Neural progenitor cell (in vitro differentiated cells): Measurements from ENCODE around the gene VWA2. TPM values are rescaled to one million over a fixed set of nuclear protein-coding genes. Genes with fewer than 3 reads are reported as not detected.
A peak's percentile ranks its signal among the peaks of the same experiment; 100 is the strongest.
"Not testable (repeated sequence)": the region's sequence is repeated elsewhere in the genome, so short reads cannot be mapped to it uniquely, and the experiment has no call there.

Experiments used
- DNase-seq: peaks from one replicate; pipeline ENCODE4 v3.0.0-alpha.2; 2016; ENCODE audit warnings: low spot score
- H2AFZ ChIP-seq: fragments of 200-600 bp; sonication (generic); replicated peaks from 2 replicates; pipeline ENCODE4 v1.6.1; 2016; ENCODE audit warnings: antibody characterized with exemption
- H3F3A ChIP-seq: fragments of 200-600 bp; sonication (generic); 2 replicates; pipeline ENCODE4 v1.6.1; 2016; ENCODE audit warnings: antibody characterized with exemption, low read depth
- H3K27ac ChIP-seq: fragments of 200-600 bp; sonication (generic); 2 replicates; pipeline ENCODE4 v1.5.1; 2016; ENCODE audit warnings: mild to moderate bottlenecking
- H3K27me3 ChIP-seq: fragments of 200-600 bp; sonication (generic); 2 replicates; pipeline ENCODE4 v1.6.1; 2016; ENCODE audit warnings: mild to moderate bottlenecking, moderate library complexity
- H3K36me3 ChIP-seq: fragments of 200-600 bp; sonication (generic); 2 replicates; pipeline ENCODE4 v1.5.1; 2016
- H3K4me1 ChIP-seq: fragments of 200-600 bp; sonication (generic); 2 replicates; pipeline ENCODE4 v1.6.1; 2016; ENCODE audit warnings: mixed run types
- H3K4me2 ChIP-seq: fragments of 200-600 bp; sonication (generic); 2 replicates; pipeline ENCODE4 v1.6.1; 2016
- H3K4me3 ChIP-seq: fragments of 200-600 bp; sonication (generic); 2 replicates; pipeline ENCODE4 v1.5.1; 2016
- H3K79me2 ChIP-seq: fragments of 200-600 bp; sonication (generic); 2 replicates; pipeline ENCODE4 v1.6.1; 2016; ENCODE audit warnings: low read depth
- H3K9ac ChIP-seq: fragments of 200-600 bp; sonication (generic); 2 replicates; pipeline ENCODE4 v1.6.1; 2016
- H3K9me3 ChIP-seq: fragments of 200-600 bp; sonication (generic); 2 replicates; pipeline ENCODE4 v1.5.1; 2016; ENCODE audit warnings: low read depth
- H4K20me1 ChIP-seq: fragments of 200-600 bp; sonication (generic); 2 replicates; pipeline ENCODE4 v1.6.1; 2016; ENCODE audit warnings: low read depth
- H3K27ac Mint-ChIP-seq: 3 replicates; pipeline ENCODE4 v1.8.0; 2021; ENCODE audit warnings: mixed read lengths
- H3K27me3 Mint-ChIP-seq: 2 replicates; pipeline ENCODE4 v1.8.0; 2022; ENCODE audit warnings: low read depth, mild to moderate bottlenecking, inconsistent platforms, moderate library complexity, mixed read lengths; ENCODE audit not compliant: insufficient read depth
- H3K36me3 Mint-ChIP-seq: 3 replicates; pipeline ENCODE4 v1.8.0; 2021; ENCODE audit warnings: mixed read lengths
- H3K4me1 Mint-ChIP-seq: 3 replicates; pipeline ENCODE4 v1.8.0; 2021; ENCODE audit warnings: mixed read lengths
- H3K4me3 Mint-ChIP-seq: 3 replicates; pipeline ENCODE4 v1.8.0; 2021; ENCODE audit warnings: mild to moderate bottlenecking, moderate library complexity, mixed read lengths
- H3K9me3 Mint-ChIP-seq: 3 replicates; pipeline ENCODE4 v1.8.0; 2020; ENCODE audit warnings: mixed read lengths
- EZH2 ChIP-seq: fragments of 200-600 bp; sonication (generic); IDR thresholded peaks from 2 replicates; pipeline ENCODE4 v1.6.1; 2017; ENCODE audit warnings: antibody characterized with exemption, mild to moderate bottlenecking, moderate library complexity
- EZH2phosphoT487 ChIP-seq: fragments of 200-600 bp; sonication (generic); IDR thresholded peaks from 2 replicates; pipeline ENCODE4 v1.6.1; 2017; ENCODE audit warnings: antibody characterized with exemption
- total RNA-seq: library from RNA; depleted of rRNA; stranded (reverse); fragments of >200 nt; gene quantifications from 2 replicates; pipeline ENCODE4 v1.2.3, GENCODE V29; 2015; ENCODE audit warnings: low replicate concordance
- TF ChIP-seq, protein P1 (sequence below): fragments of 200-600 bp; sonication (generic); IDR thresholded peaks from 2 replicates; pipeline ENCODE4 v1.5.1; 2017; ENCODE audit warnings: antibody characterized with exemption, mild to moderate bottlenecking

Gene VWA2
- total RNA-seq, 1 donor from 2014 or later: not detected

DNA sequence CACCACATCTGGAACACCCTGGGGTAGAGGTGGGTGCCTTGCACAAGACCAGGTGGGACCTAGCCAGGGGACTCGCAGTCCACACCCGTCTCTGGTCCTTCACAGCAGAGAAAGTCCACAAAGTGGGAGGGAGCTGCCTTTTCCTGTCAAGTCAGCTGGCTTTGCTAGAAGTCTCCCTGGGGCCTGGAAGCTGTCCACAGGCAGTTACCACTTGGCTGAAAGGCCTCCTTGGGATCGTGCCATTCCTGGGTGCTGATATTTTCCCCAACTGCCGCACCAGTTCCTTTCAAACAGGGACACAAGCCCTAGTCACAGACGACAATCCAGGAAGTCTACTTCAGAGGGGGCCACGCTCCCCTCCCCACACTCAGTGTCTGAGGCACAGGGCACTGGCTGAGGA, 89.8 kb downstream of the VWA2 start:
- H3K4me1 ChIP-seq: peaks cover 14% of the 10 kb centered on the region
- H3K36me3 ChIP-seq: no peaks in the 10 kb centered on the region
- no peaks in the 10 kb centered on the region for H3F3A ChIP-seq
- H3K4me1 Mint-ChIP-seq: peaks cover 28% of the 10 kb centered on the region
- H3K79me2 ChIP-seq: no peaks in the 10 kb centered on the region
- no peak for DNase-seq
- peaks cover 2% of the 10 kb centered on the region for H3K27me3 Mint-ChIP-seq
- no peak overlapping the region for H3K27ac ChIP-seq
- no peaks in the 10 kb centered on the region for H4K20me1 ChIP-seq
- H3K4me2 ChIP-seq: no peak overlapping the region
- H3K9me3 Mint-ChIP-seq: no peaks in the 10 kb centered on the region
- H3K4me3 ChIP-seq: no peak overlapping the region
- no peak overlapping the region for H3K9ac ChIP-seq
- no peak overlapping the region for H2AFZ ChIP-seq
- no peaks in the 10 kb centered on the region for H3K27me3 ChIP-seq
- no peak overlapping the region for H3K27ac Mint-ChIP-seq
- no peak overlapping the region for H3K4me3 Mint-ChIP-seq
- H3K36me3 Mint-ChIP-seq: peaks cover 2% of the 10 kb centered on the region
- no peaks in the 10 kb centered on the region for H3K9me3 ChIP-seq
- TF ChIP-seq EZH2phosphoT487: no peak
- TF ChIP-seq, protein P1, sequence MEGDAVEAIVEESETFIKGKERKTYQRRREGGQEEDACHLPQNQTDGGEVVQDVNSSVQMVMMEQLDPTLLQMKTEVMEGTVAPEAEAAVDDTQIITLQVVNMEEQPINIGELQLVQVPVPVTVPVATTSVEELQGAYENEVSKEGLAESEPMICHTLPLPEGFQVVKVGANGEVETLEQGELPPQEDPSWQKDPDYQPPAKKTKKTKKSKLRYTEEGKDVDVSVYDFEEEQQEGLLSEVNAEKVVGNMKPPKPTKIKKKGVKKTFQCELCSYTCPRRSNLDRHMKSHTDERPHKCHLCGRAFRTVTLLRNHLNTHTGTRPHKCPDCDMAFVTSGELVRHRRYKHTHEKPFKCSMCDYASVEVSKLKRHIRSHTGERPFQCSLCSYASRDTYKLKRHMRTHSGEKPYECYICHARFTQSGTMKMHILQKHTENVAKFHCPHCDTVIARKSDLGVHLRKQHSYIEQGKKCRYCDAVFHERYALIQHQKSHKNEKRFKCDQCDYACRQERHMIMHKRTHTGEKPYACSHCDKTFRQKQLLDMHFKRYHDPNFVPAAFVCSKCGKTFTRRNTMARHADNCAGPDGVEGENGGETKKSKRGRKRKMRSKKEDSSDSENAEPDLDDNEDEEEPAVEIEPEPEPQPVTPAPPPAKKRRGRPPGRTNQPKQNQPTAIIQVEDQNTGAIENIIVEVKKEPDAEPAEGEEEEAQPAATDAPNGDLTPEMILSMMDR: no peak
- no peak for TF ChIP-seq EZH2

- H2AFZ ChIP-seq: peak overlapping the region; percentile 50
- H3K4me1 ChIP-seq: peaks cover 14% of the 10 kb centered on the region
- Mint-ChIP-seq H3K4me1 (peaks cover 35% of the 10 kb centered on the region), H3K4me3 (no peak overlapping the region), H3K27ac (no peak overlapping the region), H3K36me3 (no peaks in the 10 kb centered on the region), H3K27me3 (peaks cover 2% of the 10 kb centered on the region), H3K9me3 (no peaks in the 10 kb centered on the region)
- H4K20me1 ChIP-seq: no peaks in the 10 kb centered on the region
- DNase-seq: no peak
- no peaks in the 10 kb centered on the region for H3F3A ChIP-seq
- H3K9ac ChIP-seq: no peak overlapping the region
- no peak overlapping the region for H3K27ac ChIP-seq
- TF ChIP-seq EZH2phosphoT487 (no peak), EZH2 (no peak)
- TF ChIP-seq, protein P1: no peak
- no peaks in the 10 kb centered on the region for H3K9me3 ChIP-seq
- no peaks in the 10 kb centered on the region for H3K36me3 ChIP-seq
- H3K27me3 ChIP-seq: no peaks in the 10 kb centered on the region
- no peaks in the 10 kb centered on the region for H3K79me2 ChIP-seq
- H3K4me3 ChIP-seq: no peak overlapping the region
- H3K4me2 ChIP-seq: no peak overlapping the region
These were observed 90.7 kb downstream of the VWA2 start for GRCh38 chr10:114329634-114330365.

GRCh38 chr10:114332301-114333192, 93.5 kb downstream of the VWA2 start:
- H3K9ac ChIP-seq: no peak overlapping the region
- no peaks in the 10 kb centered on the region for H3K9me3 ChIP-seq
- DNase-seq: no peak
- H3K79me2 ChIP-seq: no peaks in the 10 kb centered on the region
- peaks cover 23% of the 10 kb centered on the region for H3K4me1 ChIP-seq
- no peak overlapping the region for H3K27ac ChIP-seq
- H3K27ac Mint-ChIP-seq: no peak overlapping the region
- no peaks in the 10 kb centered on the region for H3K36me3 Mint-ChIP-seq
- peaks cover 49% of the 10 kb centered on the region for H3K4me1 Mint-ChIP-seq
- no peaks in the 10 kb centered on the region for H3F3A ChIP-seq
- H2AFZ ChIP-seq: no peak overlapping the region
- no peak overlapping the region for H3K4me2 ChIP-seq
- no peaks in the 10 kb centered on the region for H4K20me1 ChIP-seq
- H3K4me3 Mint-ChIP-seq: no peak overlapping the region
- no peak overlapping the region for H3K4me3 ChIP-seq
- TF ChIP-seq EZH2: no peak
- TF ChIP-seq, protein P1: no peak
- no peak for TF ChIP-seq EZH2phosphoT487
- H3K27me3 ChIP-seq: no peaks in the 10 kb centered on the region
- H3K36me3 ChIP-seq: no peaks in the 10 kb centered on the region
- peaks cover 2% of the 10 kb centered on the region for H3K27me3 Mint-ChIP-seq
- no peaks in the 10 kb centered on the region for H3K9me3 Mint-ChIP-seq

DNA sequence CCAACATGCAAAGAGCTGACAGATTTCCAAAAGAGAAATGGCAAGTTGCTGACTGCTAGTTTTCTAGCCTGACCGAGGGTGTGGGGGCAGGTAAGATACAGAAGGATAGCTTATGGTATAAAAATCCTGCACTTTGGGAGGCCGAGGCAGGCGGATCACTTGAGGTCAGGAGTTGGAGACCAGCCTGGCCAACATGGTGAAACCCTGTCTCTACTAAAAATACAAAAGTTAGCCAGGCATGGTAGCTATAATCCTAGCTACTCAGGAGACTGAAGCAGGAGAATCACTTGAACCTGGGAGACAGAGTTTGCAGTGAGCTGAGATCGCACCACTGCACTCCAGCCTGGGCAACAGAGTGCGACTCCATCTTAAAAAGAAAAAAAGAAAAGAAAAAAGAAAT, 94.4 kb downstream of the VWA2 start:
- H3K4me2 ChIP-seq: not testable (repeated sequence)

More for the DNA sequence above, 94.4 kb downstream of the VWA2 start:
- not testable (repeated sequence) for DNase-seq, H4K20me1 ChIP-seq, H3K9ac ChIP-seq, H3K36me3 Mint-ChIP-seq, H3K9me3 Mint-ChIP-seq, H3K36me3 ChIP-seq, H3F3A ChIP-seq, H3K9me3 ChIP-seq, H3K4me3 ChIP-seq, H3K27me3 ChIP-seq, H3K79me2 ChIP-seq, H2AFZ ChIP-seq, H3K27ac Mint-ChIP-seq, H3K4me3 Mint-ChIP-seq, H3K27ac ChIP-seq, H3K27me3 Mint-ChIP-seq
- peaks cover 56% of the 10 kb centered on the region for H3K4me1 Mint-ChIP-seq
- H3K4me1 ChIP-seq: peaks cover 30% of the 10 kb centered on the region
